Stimulated activated CD4-positive, alpha-beta T cell treated with anti-CD3 and anti-CD28 coated beads, Interleukin-4, amount 100 ng/mL, for 48 hours (primary cell): ENCODE measurements around the gene CNPY1.
"Not testable (repeated sequence)": the region's sequence is repeated elsewhere in the genome, so short reads cannot be mapped to it uniquely, and the experiment has no call there.

Experiments
- DNase-seq, 2 donors: peaks; one replicate each; pipeline ENCODE4 v3.0.0-alpha.2; 2020; ENCODE audit warnings: low read depth in 2 of 2

The CNPY1 gene

GRCh38 chr7:155533827-155534690 lies 12.3 kb downstream of the CNPY1 start:
- DNase-seq = peak in 1 of 2 donors; percentile 45

GRCh38 chr7:155533120-155533826 lies 13.1 kb downstream of the CNPY1 start:
- no peak for DNase-seq

GRCh38 chr7:155532792-155533119 lies 13.6 kb downstream of the CNPY1 start:
- no peak for DNase-seq

DNA sequence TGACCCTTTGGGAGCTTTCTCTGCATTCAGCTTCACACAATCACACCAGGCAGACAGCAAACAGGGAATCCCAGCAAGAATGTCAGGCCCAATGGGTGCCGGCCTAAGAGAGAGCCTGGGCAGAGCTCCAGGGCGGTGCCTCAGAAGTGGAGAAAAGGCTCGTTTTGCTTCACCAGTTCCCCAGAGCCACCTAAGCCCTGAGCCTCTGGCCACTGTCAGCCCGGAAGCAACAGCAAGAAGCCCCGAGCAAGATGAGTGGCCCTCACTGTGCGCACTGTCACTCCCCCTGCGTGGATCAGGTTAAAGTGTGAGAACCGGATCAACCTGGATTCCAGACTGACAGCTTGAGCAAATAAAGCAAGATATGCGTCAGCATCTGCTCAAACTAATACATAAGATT lies 14.7 kb downstream of the CNPY1 start:
- no peak for DNase-seq

DNA sequence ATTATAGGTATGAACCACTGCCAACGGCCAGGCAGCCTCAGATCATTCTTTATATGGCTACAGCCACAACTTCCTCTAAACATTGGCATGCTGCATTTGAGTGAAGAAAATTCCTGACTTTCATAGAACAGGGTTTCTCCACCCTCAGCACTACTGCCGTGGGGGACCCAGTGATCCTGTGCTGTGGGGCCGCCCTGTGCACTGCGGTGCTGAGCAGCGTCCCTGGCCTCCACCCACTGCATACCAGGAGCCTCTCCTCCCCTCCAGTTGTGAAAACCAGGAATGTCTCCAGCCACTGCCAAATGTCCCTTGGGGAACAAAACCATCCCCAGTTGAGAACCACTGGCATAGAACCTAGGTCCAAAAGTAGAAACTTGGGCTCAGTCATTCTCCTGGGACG lies 15.8 kb downstream of the CNPY1 start:
- DNase-seq = no peak

DNA sequence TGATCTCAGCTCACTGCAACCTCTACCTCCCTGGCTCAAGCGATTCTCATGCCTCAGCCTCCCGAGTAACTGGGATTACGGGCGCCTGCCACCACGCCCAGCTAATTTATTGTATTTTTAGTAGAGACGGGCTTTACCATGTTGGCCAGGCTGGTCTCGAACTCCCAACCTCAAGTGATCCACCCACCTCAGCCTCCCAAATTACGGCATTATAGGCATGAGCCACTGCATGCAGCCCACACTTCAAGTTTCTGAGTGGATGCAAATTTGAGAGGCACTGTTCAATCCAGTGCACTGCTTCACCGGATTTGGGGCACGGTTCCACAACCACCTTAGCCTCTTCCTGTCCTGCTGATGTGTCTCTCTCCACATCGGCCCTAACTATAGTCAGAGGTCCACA lies 16.5 kb downstream of the CNPY1 start:
- DNase-seq = no peak

- no peak for DNase-seq
Observed at GRCh38 chr7:155529346-155529745, 17.0 kb downstream of the CNPY1 start.

GRCh38 chr7:155527664-155528063 lies 18.7 kb downstream of the CNPY1 start:
- no peak for DNase-seq

DNA sequence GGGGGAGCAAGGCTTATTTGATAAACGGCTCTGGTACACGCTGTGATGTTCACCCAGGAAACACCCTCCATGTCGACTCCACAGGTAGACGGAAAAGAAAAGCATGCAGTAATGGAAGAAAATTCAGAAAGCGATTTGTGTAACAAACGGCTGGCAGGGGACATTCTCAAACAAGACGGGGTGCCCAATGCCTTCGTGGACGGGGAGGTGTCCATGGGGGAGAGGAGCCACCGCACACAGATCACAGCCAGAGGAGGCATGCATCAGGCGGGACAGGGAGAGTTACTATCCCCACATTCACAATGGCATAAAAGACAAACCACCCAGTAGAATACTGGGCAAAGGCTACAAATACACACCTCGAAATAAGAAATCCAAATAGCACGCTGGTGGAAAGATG lies 20.1 kb downstream of the CNPY1 start:
- DNase-seq = no peak

- no peak for DNase-seq
Observed at GRCh38 chr7:155524018-155524556, 22.3 kb downstream of the CNPY1 start.

DNA sequence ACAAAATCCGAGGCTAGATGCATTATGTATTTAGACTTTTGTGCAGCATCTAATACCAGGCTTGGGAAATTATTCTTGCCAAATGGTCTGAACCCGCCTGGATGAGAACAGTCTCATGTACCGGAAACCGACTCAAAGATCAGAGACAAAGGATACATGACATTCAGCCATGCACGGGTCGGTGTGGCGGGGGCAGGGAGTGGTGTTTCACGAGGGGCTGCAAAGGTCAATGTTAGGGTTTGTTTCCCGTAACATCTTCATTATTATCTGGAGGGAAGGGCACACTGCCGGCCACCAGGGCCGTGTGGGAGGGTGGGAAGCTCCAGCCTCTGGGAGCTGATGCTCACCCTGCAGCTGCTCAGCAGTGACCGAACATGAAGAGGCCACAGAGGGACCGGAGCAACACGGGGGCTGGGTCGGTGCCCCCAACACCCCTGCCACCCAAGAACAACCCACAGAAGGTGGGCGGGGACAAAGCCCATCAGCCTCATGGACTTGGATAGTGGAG lies 23.1 kb downstream of the CNPY1 start:
- DNase-seq = no peak

DNA sequence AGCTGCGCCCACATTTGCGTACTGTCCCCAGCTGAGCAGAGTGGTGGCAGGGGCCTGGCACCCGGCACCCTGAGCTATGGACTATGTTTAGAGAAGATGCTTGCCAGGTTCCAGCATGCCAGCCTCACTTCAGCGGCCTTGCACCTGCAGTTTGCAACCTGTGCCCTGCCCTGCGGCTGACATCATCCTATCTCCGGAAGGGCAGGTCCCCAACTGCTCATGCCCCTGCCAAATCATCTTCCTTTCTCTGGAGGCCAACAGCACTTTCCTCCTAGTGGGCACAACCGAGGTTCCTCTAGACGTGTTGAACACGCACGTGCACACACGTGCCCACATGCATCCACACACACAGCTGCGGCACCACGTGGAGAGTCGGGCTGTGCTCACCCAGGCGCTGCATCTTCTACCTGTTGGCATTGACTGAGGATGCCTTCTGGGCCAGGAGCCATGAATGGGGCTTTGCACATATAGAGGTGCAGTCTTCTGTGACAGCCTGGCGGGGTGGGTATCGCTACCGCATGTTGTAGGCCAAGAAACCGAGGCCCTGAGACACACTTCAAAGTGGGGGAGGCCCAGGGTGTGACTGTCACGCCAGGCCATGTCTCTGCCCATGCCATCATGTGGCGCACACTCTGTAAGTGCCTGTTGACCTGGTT lies 24.5 kb downstream of the CNPY1 start:
- DNase-seq = no peak

DNA sequence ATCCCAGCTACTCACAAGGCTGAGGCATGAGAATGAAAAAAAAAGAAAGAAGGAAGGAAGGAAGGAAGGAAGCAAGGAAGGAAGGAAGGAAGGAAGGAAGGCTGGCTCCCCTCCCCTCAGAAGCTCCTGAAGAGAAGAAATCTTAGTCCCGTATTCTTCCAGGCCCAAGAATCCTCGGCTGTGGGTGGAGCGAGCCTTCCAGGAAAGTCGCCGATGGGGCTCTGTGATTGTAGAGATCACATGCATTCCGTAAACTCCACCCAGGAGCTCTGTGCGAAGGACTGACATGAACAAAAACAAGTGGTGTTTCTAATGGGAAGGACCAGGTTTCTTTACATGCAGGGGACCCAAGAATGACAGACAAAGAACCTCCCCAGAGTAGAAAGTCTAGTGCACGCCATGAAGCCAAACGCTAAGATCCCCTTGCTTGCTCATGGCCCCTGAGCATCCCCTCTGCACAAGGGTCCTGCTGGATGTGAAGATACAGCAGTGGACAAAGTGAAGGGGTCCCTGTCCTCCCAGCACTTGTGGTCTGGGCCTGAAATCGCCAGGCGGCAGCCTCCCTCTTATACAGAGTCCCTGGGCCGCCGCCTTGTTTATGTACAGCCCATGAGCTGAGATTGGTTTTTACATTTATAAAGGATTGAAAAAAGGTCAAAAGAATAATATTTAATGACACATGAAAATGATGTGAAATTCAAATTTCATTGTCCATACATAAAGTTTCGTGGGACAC lies 25.2 kb downstream of the CNPY1 start:
- no peak for DNase-seq

DNA sequence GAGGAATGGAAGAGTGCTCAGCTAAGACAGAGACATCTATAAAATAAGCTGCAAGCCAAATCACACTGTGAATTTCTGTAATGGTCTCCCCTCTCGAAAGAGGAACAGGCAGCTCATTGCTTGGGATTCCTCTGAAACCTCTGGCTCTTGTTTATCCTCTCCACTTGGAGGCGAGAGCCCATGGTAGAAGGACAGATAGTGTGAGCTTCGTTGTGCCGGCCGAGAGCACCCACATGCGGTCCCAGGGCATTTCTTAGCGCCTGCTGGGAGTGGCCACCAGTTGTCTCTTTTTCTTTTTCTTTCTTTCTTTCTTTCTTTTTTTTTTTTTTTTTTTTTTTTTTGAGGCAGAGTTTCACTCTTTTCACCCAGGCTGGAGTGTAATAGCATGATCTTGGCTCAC lies 26.2 kb downstream of the CNPY1 start:
- no peak for DNase-seq

DNA sequence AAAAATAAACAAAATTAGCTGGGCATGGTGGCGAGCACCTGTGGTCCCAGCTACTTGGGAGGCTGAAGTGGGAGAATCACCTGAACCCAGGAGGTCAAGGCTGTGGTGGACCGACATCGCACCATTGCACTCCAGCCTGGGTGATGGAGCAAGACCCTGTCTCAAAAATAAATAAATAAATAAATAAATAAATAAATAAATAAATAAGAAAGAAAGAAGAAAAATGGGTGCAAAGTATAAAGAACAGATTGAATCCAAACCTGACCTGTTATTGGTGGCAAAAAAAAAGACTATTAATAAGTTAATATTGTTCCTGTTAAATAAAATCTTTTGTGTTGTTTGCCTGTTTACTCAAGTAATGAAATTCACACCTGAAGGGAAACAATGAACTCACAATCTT lies 27.0 kb downstream of the CNPY1 start:
- not testable (repeated sequence) for DNase-seq

DNA sequence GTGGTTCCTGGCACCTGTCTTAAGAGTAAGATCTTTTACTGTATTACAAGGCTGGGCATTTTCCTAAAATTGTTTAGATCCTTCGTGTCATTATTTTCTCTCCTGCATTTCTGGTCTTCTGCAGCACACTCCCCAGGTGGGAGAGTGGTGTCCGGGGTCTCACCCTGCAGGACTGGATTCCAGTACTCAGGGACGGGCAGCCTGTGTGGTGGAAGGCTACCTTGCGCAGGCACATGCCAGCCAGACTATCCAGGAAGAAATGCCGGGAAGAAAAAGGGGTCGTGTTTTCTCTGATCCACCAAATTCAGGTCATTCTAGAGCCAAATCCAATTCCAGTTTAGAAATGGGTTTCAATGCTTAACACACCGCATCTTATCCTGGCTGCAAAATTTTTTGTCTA lies 27.7 kb downstream of the CNPY1 start:
- no peak for DNase-seq

DNA sequence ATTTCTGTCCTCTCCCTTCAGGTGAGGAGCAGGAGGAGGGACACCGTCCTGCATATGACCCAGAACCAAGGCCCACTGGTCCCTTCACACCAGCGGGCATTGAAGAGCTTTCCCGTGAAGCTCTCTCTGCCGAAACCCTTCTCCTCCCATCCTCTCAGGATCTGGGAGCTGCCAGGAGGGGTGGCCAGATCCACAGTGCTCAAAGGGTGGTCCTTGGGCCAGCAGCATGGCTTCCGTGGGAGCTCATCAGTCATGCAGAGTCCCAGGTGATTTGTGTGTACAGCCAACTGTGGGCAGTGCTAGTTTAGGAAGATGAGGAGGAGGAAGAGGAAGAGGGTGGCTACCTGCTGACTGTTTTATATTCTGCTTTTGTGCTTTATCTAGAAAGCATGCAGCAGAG lies 28.4 kb downstream of the CNPY1 start:
- DNase-seq = no peak

GRCh38 chr7:155517452-155517851 lies 28.9 kb downstream of the CNPY1 start:
- no peak for DNase-seq

- DNase-seq = no peak
Observed at GRCh38 chr7:155516466-155516865, 29.9 kb downstream of the CNPY1 start.

DNA sequence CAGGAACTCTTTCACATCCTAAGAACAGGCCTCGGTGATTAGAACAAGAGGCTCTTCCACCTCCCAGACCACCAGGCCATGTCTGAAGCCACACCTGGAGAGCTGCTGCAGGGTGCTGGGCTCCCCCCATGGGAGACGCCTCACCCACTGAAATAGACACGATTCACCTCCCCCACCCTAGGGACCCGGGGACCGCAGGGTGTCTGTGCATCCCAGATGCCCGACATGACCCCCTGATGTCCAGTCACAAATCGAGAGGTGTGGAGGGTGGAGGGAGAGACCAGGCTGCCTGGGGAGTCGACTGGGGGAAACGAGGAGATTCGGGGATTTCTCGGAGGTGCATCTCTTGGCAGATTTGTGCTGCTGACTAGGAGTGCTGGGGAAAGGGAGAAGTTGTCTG lies 31.0 kb downstream of the CNPY1 start:
- no peak for DNase-seq

GRCh38 chr7:155514296-155514695 lies 32.1 kb downstream of the CNPY1 start:
- no peak for DNase-seq
